NT2/D1 (cell line): ENCODE data around the gene ASAP2.

Source experiments
- YY1 ChIP-seq: IDR thresholded peaks from 2 replicates; pipeline ENCODE4 v1.6.1; 2011; ENCODE audit not compliant: insufficient read length, insufficient read depth
- ZNF274 ChIP-seq: IDR thresholded peaks from 2 replicates; pipeline ENCODE4 v1.6.1; 2011; ENCODE audit warnings: mild to moderate bottlenecking, low read depth, low read length

DNA sequence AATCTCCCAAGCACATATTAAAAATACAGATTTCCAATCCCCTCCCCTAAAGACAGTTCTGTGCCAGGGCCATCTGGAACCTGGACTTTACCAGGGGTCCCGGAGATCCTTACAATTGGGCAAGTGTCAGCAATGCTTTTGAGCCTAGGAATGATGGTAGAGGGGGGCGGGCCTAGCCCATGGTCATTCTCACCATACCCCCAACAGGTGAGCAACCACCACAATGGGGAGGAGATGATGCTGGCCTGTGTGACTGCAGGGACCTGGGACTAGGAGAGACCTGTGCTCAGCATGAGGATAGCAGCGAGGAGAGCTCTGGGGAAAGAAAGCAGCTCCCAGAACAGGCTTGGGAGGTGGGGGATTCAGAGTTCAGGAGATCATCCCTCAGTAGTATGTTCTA lies 13.9 kb upstream of the ASAP2 start:
- no peak for TF ChIP-seq ZNF274
- no peak for TF ChIP-seq YY1
